HG03558 (cell line): Measurements from ENCODE around the gene MAP3K20.
"Not testable (repeated sequence)": the region's sequence is repeated elsewhere in the genome, so short reads cannot be mapped to it uniquely, and the experiment has no call there.

Experiments used
- ATAC-seq: cut with Tn5 transposase; IDR thresholded peaks from one replicate; pipeline ENCODE4 v1.9.1; 2021; ENCODE audit warnings: moderate number of reproducible peaks; ENCODE audit not compliant: unreplicated experiment; ENCODE audit errors: extremely low read depth

The MAP3K20 gene

DNA sequence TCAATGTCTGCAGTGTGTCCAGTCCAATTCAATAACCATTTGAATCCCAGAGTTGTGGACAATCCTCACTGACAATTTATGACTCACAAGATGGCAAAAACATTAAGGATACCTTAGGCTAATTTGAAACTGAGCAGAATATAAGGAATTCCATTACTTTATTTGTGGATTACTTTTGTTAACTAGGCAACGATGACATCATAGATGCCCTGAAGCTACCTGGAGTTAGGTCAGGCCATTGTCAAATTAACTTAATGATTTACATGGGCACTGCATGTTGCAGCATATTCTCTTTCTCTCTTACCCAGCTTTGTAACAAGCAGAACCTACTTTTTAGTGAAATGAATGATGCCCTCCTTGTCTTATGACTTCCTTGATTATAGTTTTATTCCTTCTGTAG is 179.0 kb downstream of the MAP3K20 start:
- ATAC-seq, result no peak

GRCh38 chr2:173258701-173259100 is 183.1 kb downstream of the MAP3K20 start:
- no peak for ATAC-seq

- ATAC-seq, result not testable (repeated sequence)
Measured at GRCh38 chr2:173262356-173262755, 186.7 kb downstream of the MAP3K20 start.

DNA sequence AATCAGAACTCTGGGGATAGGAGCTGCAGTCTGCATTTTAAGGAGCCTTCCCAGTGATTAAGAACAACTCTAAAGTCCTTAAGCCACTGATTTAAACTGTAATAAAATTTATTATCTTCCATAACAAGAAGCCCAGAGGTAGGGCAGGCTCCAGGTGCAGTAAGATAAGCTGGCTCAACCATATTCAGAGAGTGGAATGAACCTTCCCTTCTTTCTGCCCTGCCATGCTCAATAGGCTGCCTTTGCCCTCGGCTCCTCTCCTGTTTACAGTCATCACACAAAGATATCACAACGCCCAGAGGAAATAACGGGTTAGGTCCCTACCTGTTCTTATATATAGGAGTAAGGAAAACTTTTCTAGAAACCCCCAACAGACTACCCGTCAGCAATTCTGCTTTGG is 188.5 kb downstream of the MAP3K20 start:
- no peak for ATAC-seq

GRCh38 chr2:173264603-173265366 is 189.1 kb downstream of the MAP3K20 start:
- peak; percentile 93 for ATAC-seq

- ATAC-seq, result no peak
Measured at GRCh38 chr2:173271135-173271534, 195.5 kb downstream of the MAP3K20 start.

DNA sequence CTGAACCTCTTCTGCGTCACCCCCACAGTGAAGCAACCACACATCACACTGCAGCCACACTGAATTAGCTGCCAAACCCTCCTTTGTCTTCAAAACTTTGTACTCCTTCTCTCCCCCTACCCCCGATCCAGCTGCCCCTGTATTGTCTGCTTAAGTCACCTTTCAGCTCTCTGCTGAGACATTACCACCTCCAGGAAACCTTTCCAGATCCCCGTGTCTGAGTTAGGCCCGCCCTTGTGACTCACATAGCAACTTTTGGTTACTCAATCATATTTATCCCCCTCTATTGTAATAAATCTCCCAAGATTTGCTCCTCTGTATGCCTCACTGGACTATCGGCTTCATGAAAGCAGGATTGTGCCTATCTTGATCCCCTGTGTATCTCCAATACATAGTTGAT is 196.2 kb downstream of the MAP3K20 start:
- no peak for ATAC-seq

DNA sequence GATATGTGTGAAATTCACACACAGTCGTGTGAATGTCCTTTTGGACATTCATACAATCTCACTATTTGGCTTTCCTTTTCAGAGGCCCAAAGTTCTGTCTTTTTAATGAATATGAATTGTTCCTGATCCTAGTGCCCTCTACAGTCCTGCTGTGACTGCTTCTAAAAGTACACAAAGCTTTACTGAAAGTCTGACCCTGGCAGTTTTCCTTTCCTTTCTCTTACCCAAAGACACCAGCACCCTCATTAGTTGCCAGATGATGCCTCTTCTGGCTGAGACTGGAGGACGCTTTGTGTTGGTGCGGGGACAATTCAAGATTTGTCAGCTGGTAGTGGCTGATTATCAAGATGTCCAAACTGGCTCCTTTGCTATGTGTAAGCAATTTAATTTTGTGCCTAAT is 197.2 kb downstream of the MAP3K20 start:
- no peak for ATAC-seq

- no peak for ATAC-seq
Measured at GRCh38 chr2:173278794-173279526, 203.3 kb downstream of the MAP3K20 start.

DNA sequence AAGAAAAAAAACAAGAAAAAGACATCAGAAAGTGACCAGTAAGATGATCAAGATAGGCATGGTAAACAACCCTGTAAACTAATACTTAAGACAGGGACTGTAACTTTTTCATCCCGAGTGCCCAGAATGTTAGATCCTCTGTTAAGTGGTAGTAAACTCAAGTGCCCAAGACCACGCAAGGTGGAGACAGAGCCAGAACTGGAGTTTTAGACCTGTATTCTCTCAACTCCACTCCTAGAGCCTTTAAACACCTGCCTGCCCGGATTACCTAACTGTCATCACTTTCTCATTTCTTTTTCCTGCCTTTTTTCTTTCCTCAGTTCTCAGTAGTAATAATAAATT is 203.9 kb downstream of the MAP3K20 start:
- no peak for ATAC-seq

GRCh38 chr2:173280853-173281252 is 205.2 kb downstream of the MAP3K20 start:
- ATAC-seq, result no peak

DNA sequence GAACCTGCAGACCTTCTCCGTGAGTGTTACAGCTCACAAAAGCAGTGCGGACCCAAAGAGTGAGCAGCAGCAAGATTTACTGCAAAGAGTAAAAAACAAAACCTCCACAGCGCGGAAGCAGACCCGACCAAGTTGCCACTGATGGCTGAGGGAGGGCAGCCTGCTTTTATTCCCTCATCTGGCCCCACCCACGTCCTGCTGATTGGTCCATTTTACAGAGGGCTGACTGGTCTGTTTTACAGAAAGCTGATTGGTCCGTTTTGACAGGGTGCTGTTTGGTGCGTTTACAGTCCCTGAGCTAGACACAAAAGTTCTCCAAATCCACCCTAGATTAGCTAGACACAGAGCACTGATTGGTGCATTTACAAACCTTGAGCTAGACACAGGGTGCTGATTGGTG is 206.3 kb downstream of the MAP3K20 start:
- not testable (repeated sequence) for ATAC-seq

- ATAC-seq, result no peak
Measured at GRCh38 chr2:173282795-173283545, 207.3 kb downstream of the MAP3K20 start.

- ATAC-seq, result no peak
Measured at GRCh38 chr2:173286153-173286809, 210.6 kb downstream of the MAP3K20 start.

DNA sequence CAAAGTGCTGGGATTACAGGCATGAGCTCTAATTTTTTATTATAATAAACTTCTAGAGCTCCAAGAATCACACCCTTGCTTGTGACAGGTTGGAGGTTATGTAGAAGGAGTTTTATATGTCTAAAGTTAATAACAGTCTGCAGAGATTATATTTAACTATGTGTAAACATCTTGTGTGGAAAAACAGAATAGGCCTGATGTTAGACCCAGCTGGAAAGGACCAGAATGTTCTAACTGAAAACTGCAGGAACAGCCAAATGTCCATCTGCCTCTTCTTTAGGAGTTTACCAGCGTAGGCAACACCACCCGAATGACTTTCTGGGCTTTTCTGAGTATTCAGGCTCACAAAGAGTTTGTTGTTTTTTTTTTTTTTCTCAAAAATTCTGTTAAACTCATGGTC is 211.9 kb downstream of the MAP3K20 start:
- no peak for ATAC-seq

- no peak for ATAC-seq
Measured at GRCh38 chr2:173288561-173288960, 212.9 kb downstream of the MAP3K20 start.

- ATAC-seq, result no peak
Measured at GRCh38 chr2:173290046-173290445, 214.4 kb downstream of the MAP3K20 start.

DNA sequence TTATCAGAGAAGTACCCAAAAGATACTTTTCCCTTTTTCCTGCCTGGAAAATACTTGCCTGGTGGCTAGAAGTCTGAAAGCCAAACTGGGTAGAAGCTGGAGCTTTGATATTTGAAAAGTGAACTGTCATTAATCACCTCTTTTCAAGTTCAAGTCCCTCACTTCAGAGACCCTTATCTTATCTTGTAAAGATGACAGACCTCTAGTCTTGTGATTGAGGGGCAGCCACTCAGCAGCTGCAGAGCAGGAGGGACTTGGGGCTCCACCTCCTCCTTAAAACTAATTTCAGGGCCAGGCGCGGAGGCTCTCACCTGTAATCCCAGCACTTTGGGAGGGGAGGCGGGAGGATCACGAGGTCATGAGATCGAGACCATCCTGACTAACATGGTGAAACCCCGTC is 214.9 kb downstream of the MAP3K20 start:
- no peak for ATAC-seq

DNA sequence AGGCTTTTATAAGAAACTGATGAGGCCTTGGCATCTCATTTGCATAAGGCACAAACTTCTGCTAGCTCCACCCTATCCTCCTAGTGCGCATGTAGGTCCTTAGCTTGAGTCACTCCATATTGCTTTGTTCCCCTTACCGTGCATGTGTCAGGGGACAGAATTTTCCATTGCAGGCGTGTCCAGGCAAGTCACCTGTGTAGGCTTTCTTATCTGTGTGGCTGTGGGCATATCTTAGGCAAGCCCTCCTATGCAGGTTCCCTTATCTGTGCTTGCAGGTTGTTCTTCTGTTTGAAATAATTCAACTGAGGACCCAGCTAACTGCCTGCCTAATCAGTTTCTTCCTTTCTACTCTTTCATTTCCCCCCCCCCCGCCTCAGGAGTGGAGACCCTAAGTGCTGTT is 215.8 kb downstream of the MAP3K20 start:
- ATAC-seq, result no peak

- ATAC-seq, result no peak
Measured at GRCh38 chr2:173296235-173296634, 220.6 kb downstream of the MAP3K20 start.
